GM19043 (cell line): Measurements from ENCODE around the gene ANKRD13A.
A peak's percentile ranks its signal among the peaks of the same experiment; 100 is the strongest.
"Not testable (repeated sequence)": the region's sequence is repeated elsewhere in the genome, so short reads cannot be mapped to it uniquely, and the experiment has no call there.

ENCODE experiments used
- ATAC-seq: cut with Tn5 transposase; IDR thresholded peaks from one replicate; pipeline ENCODE4 v1.9.1; 2021; ENCODE audit warnings: low read depth; ENCODE audit not compliant: unreplicated experiment

ANKRD13A gene

DNA sequence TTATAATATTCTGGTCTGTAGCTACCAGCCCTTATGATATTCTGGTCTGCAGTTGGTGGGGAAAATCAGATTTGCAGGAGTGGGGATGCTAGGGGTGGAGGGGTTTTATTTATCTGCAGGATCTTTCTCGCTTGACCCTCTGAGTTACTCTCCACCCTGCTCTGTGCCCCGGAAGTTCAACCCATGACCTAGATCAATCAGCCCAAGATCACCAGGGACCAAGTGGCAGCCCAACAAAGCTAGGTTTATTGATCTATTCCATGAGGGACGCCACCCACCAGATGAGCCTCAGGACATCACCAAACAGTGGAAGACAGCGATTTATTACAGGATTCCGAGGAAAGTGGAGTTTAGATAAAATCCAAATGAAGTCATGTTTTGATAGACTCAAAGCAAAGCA is 74.9 kb downstream of the ANKRD13A start:
- no peak for ATAC-seq

- no peak for ATAC-seq
These were observed 76.7 kb downstream of the ANKRD13A start for GRCh38 chr12:110075880-110076279.

DNA sequence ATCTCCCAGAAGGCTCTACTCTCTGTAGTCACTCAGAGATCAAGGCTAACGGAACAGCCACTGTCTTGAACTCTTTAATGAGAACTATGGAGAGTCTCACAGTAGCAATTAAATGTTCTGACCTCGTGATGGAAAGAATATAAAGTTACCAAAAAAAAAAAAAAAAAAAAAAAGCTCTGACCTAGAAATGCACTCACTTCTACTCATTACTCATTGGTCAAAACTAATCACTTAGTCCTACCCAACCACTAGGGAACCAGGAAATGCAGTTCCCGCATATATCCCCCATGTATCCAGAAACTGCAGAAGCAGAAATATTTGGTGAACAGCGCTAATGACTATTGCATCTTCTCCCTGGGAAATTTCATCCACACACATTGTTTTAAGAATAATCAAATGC is 78.6 kb downstream of the ANKRD13A start:
- no peak for ATAC-seq

DNA sequence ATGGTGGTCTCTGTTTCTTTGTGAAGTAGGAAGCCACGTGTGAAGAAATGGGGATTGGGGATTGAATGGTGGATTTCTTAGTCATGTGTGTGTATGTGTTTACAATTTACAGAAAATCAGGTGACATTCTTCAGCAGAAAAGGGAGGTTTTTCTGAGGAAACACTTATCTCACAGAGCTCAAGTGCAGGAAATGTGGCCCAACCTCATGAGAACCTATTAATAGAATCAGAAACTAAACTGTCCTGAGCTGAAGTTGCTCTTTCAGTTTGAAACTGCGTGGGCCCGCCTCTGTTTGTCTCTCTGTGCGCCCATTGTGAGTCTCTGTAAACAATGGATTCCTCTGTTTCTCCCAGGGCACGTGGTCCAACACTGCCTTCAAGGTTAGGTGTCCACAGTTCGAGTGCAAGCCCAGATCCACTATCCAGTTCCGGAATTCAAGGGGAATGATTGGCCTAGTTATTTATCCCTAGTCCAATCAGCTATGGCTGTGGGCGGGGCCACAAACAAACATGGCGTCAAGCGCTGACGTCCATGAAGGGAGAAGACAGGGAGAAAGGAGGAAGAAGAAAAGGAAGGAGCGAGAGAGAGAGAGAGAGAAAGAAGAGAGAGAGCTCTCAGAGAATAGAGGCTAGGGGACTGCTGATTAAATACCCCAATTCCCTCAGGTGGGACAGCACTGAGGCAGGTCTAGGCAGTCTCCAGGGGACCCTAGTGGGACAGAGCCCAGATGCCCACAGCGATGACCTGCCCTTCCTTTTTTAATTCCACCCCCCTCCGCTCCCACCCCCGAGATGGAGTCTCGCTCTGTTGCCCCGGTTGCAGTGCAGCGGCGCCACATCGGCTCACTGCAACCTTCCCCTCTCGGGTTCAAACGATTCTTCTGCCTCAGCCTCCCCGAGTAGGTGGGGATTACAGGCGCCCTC is 80.5 kb downstream of the ANKRD13A start:
- peak; percentile 85 for ATAC-seq

GRCh38 chr12:110080410-110080809 is 81.2 kb downstream of the ANKRD13A start:
- no peak for ATAC-seq

DNA sequence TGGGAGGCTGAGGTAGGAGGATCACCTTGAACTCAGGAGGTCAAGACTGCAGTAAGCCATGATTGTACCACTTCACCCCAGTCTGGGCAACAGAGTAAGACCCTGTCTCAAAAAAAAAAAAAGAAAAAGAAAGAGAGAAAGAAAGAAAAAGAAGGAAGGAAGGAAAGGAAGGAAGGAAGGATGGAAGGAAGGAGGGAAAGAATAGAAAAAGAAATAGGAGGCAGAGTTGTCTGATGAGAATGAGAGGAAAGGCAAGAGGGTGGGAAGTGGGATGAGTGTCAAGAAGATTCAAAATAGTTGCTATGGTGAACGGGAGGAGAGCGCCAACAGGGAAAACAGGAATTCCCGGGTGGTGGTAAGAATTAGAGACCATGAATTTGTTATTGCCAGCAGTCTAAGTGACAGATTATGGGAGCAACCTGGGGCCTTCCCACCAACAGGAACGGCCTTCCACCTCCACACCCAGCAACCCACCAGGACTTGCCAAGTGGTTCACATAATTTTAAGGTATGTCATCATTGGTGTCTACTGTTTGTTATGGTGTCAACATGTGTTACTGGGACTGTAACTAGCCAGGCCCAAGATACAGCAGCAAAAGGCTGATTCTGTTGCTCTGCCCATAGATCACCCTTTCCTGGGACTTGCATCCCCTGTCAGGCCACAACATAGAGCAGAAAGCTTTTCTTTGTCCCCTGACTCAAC is 85.2 kb downstream of the ANKRD13A start:
- no peak for ATAC-seq

DNA sequence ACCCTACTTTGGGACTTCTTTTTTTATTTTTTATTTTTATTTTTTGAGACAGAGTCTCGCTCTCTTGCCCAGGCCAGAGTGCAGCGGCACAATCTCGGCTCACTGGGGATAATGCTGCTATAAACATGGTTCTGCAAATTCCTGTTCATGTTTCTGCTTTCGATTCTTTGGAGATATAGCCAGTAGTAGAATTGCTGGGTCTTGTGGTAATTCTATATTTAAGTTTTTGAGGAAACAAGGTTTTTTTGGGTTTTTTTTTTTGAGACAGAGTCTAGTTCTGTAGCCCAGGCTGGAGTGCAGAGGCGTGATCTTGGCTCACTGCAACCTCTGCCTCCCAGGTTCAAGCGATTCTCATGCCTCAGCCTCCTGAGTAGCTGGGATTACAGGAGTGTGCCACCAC is 89.0 kb downstream of the ANKRD13A start:
- not testable (repeated sequence) for ATAC-seq

- ATAC-seq = no peak
These were observed 89.7 kb downstream of the ANKRD13A start for GRCh38 chr12:110088936-110089335.
